CD4-positive, CD25-positive, alpha-beta regulatory T cell (primary cell): ENCODE data around the gene ZNF397. TPM values are rescaled to one million over a fixed set of nuclear protein-coding genes. Genes with fewer than 3 reads are reported as not detected.

Source experiments
- ATAC-seq, 2 donors: fragments of 150-1000 bp; cut with Tn5 transposase; one replicate each; pipeline ENCODE4 v1.10.0; 2021; ENCODE audit warnings: low read depth in 2 of 2, moderate number of reproducible peaks in 2 of 2, moderate library complexity in 1 of 2
- DNase-seq, 3 donors: peaks; one replicate each; pipeline versions ENCODE4 v3.0.0 to v3.0.0-alpha.2; 2012 to 2022; ENCODE audit warnings: mixed read lengths in 1 of 3
- H3K27ac ChIP-seq: one replicate; pipeline ENCODE4 v1.7.0; 2013; ENCODE audit warnings: mild to moderate bottlenecking, low read length; ENCODE audit not compliant: insufficient read depth, poor library complexity, severe bottlenecking
- H3K27me3 ChIP-seq: one replicate; pipeline ENCODE4 v1.7.0; 2013; ENCODE audit warnings: low read length; ENCODE audit not compliant: control insufficient read depth, insufficient read depth
- H3K36me3 ChIP-seq: one replicate; pipeline ENCODE4 v1.7.0; 2013; ENCODE audit warnings: mild to moderate bottlenecking, low read length, moderate library complexity; ENCODE audit not compliant: control insufficient read depth, insufficient read depth
- H3K4me1 ChIP-seq: 2 replicates; pipeline ENCODE4 v1.7.0; 2013; ENCODE audit warnings: mild to moderate bottlenecking, low read length; ENCODE audit not compliant: insufficient read depth, control insufficient read depth, poor library complexity, severe bottlenecking
- H3K4me3 ChIP-seq: one replicate; pipeline ENCODE4 v1.7.0; 2013; ENCODE audit warnings: low read depth, mild to moderate bottlenecking, low read length, moderate library complexity
- H3K9me3 ChIP-seq, 2 experiments: 1 replicate in 1 of 2; 2 replicates in 1 of 2; pipeline ENCODE4 v1.7.0; 2013; ENCODE audit warnings: low read length in 2 of 2, mild to moderate bottlenecking in 1 of 2, moderate library complexity in 1 of 2; ENCODE audit not compliant: control insufficient read depth in 2 of 2
- H3K27ac Mint-ChIP-seq, 3 donors: one replicate each; pipeline ENCODE4 v1.8.0; 2020 to 2022; ENCODE audit warnings: mild to moderate bottlenecking in 3 of 3, mixed read lengths in 3 of 3, moderate library complexity in 2 of 3
- H3K27me3 Mint-ChIP-seq: one replicate; pipeline ENCODE4 v1.8.0; 2022; ENCODE audit warnings: mild to moderate bottlenecking, mixed read lengths
- H3K36me3 Mint-ChIP-seq: one replicate; pipeline ENCODE4 v1.8.0; 2020; ENCODE audit warnings: mixed read lengths
- H3K4me1 Mint-ChIP-seq, 4 donors: one replicate each; pipeline ENCODE4 v1.8.0; 2020 to 2022; ENCODE audit warnings: mixed read lengths in 4 of 4, mild to moderate bottlenecking in 1 of 4
- H3K4me3 Mint-ChIP-seq, 4 donors: one replicate each; pipeline ENCODE4 v1.8.0; 2020 to 2022; ENCODE audit warnings: mild to moderate bottlenecking in 4 of 4, mixed read lengths in 4 of 4, moderate library complexity in 3 of 4
- H3K9me3 Mint-ChIP-seq, 7 donors: one replicate each; pipeline ENCODE4 v1.8.0; 2020 to 2022; ENCODE audit warnings: mixed read lengths in 7 of 7, mild to moderate bottlenecking in 3 of 7, moderate library complexity in 2 of 7
- polyA plus RNA-seq, 4 donors: library from polyadenylated mRNA; unstranded; fragments of 300-500 nt; fragmentation: Illumina TruSeq; gene quantifications; one replicate each; pipeline ENCODE4 v1.2.3, GENCODE V29; 2021
- total RNA-seq: library from RNA; stranded (reverse); gene quantifications from one replicate; pipeline ENCODE4 v1.2.3, GENCODE V29; 2022

Gene ZNF397
- total RNA-seq: 12.9 TPM
- 1 to 10 TPM; 6.2 to 7.4 (median 6.8) TPM for polyA plus RNA-seq

DNA sequence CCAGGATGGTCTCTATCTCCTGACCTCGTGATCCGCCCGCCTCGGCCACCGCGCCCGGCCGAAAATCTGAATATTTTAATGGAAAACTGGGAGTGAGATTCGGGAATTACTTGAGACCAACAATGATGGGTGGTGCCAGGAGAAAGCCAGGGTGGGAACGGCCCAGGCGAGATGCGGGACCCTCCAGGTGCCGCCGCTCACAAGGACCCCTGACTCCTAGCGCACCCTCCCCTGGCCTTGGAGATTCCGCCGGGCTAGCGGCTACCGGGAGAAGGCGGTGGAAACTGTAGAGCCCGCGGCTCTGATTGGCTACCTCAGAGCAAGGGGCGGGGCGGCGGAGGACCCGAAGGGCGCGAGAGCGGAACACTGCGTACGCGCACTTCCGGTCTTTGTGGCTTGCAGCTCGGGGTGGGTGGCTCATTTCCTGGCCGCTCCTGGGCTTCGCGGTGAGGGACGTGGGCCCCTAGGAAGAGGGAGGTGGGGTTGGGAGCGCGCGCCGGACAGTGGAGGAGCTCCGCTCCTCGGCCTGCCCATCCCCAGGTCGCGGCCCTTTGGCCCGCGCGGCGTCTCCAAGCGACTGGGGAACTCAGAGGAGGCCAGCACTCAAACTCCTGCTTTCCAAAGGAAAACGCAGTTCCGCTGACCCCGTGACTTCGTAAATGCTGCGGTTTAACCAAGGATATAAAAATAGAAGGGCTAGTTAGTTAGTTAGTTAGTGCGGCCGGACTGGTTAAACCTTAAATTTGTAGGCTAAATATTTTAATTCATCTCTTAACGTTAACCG, at the start of gene ZNF397:
Gene ZNF397 (plus strand): TSS at position 371 of the 784 bp plus-strand sequence. CDS start 1,437 bp downstream, outside the sequence.
- peak; percentile 92 to 97 (median 93) for DNase-seq
- no peaks in the 10 kb centered on the region for H3K27me3 ChIP-seq
- peak within 1 kb of the TSS; percentile 97 to 99 (median 98) for H3K27ac Mint-ChIP-seq
- peaks cover 0 to 30% (median 16%) of the 10 kb centered on the region in 4 donors for H3K4me1 Mint-ChIP-seq
- H3K27me3 Mint-ChIP-seq: no peaks in the 10 kb centered on the region
- peaks cover 34% of the 10 kb centered on the region for H3K36me3 Mint-ChIP-seq
- H3K4me1 ChIP-seq: peaks cover 13% of the 10 kb centered on the region
- peak within 1 kb of the TSS; percentile 95 for H3K27ac ChIP-seq
- H3K4me3 Mint-ChIP-seq: peak within 1 kb of the TSS; percentile 97 to 99 (median 98)
- H3K9me3 ChIP-seq: peaks cover 9 to 12% of the 10 kb centered on the region in 2 experiments
- H3K36me3 ChIP-seq: peaks cover 33% of the 10 kb centered on the region
- H3K9me3 Mint-ChIP-seq: peaks cover 0 to 15% (median 3%) of the 10 kb centered on the region in 7 donors
- H3K4me3 ChIP-seq: peak within 1 kb of the TSS; percentile 87
- peak; percentile 99 for ATAC-seq

DNA sequence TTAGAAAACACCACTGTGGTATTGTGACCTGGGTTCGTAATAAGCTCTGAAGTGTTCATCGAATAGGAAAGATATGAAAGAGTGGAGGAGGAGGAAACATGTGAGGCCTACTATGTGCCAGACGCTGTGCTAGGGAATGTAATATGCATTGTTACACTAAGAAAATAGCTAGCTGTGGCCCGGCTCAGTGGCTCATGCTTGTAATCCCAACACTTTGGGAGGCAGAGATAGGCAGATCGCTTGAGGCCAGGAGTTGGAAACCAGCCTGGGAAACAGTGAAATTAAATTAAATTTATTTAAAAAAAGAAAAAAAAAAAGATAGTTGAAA, 49.2 kb upstream of the ZNF397 start:
- no peaks in the 10 kb centered on the region for H3K4me1 ChIP-seq
- H3K36me3 Mint-ChIP-seq: no peaks in the 10 kb centered on the region

DNA sequence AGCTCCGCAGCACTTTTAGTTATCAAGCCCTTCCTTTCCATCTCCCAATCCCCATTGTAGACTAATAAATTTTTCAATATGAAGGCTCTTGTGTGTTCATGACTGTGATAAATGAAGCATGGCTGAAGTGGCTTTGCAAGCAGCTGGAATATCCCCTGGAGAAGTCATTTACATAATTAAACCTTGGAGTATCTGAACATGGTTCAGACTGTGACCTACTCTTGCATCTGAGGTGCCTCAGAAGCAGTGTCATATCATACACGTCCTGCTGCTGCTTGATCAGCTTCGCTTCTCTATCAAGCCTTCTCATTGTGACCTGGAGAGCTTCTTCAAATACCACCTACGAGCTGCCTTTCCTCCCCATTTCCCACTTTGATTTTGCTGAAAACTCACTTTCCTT, 48.4 kb upstream of the ZNF397 start:
- no peaks in the 10 kb centered on the region for H3K27me3 ChIP-seq
- no peak for DNase-seq
- Mint-ChIP-seq H3K36me3 (no peaks in the 10 kb centered on the region), H3K27me3 (peaks cover 13% of the 10 kb centered on the region), H3K4me1 (no peaks in the 10 kb centered on the region), H3K4me3 (no peak overlapping the region), H3K9me3 (peaks cover 0 to 3% (median 0%) of the 10 kb centered on the region in 7 donors), H3K27ac (no peak overlapping the region)
- H3K4me3 ChIP-seq: no peak overlapping the region
- no peaks in the 10 kb centered on the region for H3K4me1 ChIP-seq
- H3K27ac ChIP-seq: no peak overlapping the region
- ATAC-seq: no peak
- H3K36me3 ChIP-seq: no peaks in the 10 kb centered on the region
- no peaks in the 10 kb centered on the region for H3K9me3 ChIP-seq

More for the DNA sequence above, 49.2 kb upstream of the ZNF397 start:
- DNase-seq: no peak
- no peak for ATAC-seq
- Histone ChIP-seq H3K4me3 (no peak overlapping the region), H3K27me3 (no peaks in the 10 kb centered on the region), H3K27ac (no peak overlapping the region), H3K36me3 (no peaks in the 10 kb centered on the region), H3K9me3 (no peaks in the 10 kb centered on the region)
- Mint-ChIP-seq H3K4me1 (no peaks in the 10 kb centered on the region), H3K9me3 (peaks cover 0 to 3% (median 0%) of the 10 kb centered on the region in 7 donors), H3K27me3 (peaks cover 7% of the 10 kb centered on the region), H3K4me3 (no peak overlapping the region), H3K27ac (no peak overlapping the region)

DNA sequence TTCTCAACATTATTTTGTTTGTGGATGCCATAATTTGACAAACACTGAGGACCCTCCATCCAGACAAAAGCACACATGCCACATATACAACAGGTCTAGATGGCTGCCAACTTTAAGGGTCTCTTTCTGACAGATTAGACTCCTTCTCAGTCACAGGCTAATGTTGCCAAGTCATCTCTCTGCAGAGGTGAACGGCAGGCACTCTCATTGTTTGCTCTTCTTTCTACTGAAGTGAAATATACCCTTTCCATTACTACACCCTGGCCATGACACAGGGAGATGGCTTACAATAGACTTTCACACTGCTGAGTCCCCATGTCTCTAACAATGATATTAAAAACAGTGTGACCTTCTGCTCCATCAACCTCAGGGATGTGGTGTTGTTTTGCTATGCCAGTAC, 47.5 kb upstream of the ZNF397 start:
- no peak for ATAC-seq
- H3K36me3 ChIP-seq: no peaks in the 10 kb centered on the region
- H3K27ac Mint-ChIP-seq: no peak overlapping the region
- no peaks in the 10 kb centered on the region for H3K9me3 ChIP-seq
- no peak for DNase-seq
- peaks cover 13% of the 10 kb centered on the region for H3K27me3 Mint-ChIP-seq
- H3K4me1 ChIP-seq: no peaks in the 10 kb centered on the region
- H3K27me3 ChIP-seq: no peaks in the 10 kb centered on the region
- no peak overlapping the region for H3K4me3 ChIP-seq
- H3K27ac ChIP-seq: no peak overlapping the region
- peaks cover 0 to 2% (median 0%) of the 10 kb centered on the region in 7 donors for H3K9me3 Mint-ChIP-seq
- H3K36me3 Mint-ChIP-seq: no peaks in the 10 kb centered on the region
- H3K4me1 Mint-ChIP-seq: no peaks in the 10 kb centered on the region
- no peak overlapping the region for H3K4me3 Mint-ChIP-seq

DNA sequence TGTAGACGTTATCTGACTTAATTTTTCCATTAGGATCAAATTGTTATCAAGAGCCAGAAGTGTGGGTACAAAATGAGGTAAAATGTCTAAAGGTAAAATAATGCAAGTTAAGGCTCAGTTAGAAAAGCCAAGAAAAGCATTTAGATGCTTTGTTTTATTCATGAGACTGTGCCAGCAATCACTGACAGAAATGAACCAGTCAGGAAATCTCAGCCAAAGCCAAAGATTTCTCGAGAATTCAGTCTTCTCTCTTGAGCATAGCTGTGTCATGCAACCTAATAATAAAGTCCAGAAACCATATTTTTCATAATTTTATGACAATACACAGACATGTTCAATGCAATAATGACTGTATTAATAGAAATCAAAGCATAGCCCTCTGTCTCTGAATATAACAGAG, 43.5 kb upstream of the ZNF397 start:
- Mint-ChIP-seq H3K27ac (no peak overlapping the region), H3K9me3 (peaks cover 0 to 2% (median 0%) of the 10 kb centered on the region in 7 donors), H3K4me3 (no peak overlapping the region), H3K4me1 (no peaks in the 10 kb centered on the region), H3K27me3 (peaks cover 21% of the 10 kb centered on the region), H3K36me3 (no peaks in the 10 kb centered on the region)
- Histone ChIP-seq H3K27me3 (no peaks in the 10 kb centered on the region), H3K36me3 (no peaks in the 10 kb centered on the region), H3K9me3 (no peaks in the 10 kb centered on the region), H3K4me3 (no peak overlapping the region), H3K4me1 (no peaks in the 10 kb centered on the region), H3K27ac (no peak overlapping the region)
- no peak for DNase-seq
- ATAC-seq: no peak

DNA sequence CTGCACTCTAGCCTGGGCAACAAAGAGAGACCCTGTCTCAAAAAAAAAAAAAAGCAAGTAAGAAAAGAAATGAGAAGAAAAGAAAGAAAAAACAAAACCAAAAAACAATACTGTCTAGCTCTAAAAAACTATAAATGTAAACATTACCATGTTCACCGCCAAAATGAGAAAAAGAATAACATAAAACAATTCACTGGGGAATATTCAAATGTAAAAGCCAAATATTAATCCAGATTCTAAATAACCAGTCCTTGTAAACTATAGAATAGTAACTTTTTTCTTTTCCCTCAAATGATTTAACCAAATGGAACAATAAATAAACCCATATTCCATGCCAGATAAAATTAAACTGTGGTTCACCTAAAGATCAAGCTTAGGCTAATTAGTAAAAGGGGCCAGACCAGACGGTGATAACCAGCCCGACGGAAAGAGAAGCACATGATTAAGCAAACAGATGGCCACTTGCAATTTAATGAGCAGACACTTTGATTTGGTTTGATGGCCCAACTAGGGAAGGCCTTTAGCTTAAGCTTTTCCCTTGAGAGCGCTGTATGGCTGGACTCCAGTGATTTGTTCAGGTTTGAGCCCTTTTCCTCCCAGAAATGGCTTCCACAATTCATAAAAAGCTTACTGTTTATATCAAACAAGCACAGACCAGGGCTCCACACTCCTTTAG, 39.4 kb upstream of the ZNF397 start:
- H3K4me1 Mint-ChIP-seq: no peaks in the 10 kb centered on the region
- Histone ChIP-seq H3K4me3 (no peak overlapping the region), H3K36me3 (no peaks in the 10 kb centered on the region), H3K9me3 (peaks cover 0 to 1% of the 10 kb centered on the region in 2 experiments), H3K27ac (no peak overlapping the region), H3K27me3 (no peaks in the 10 kb centered on the region), H3K4me1 (no peaks in the 10 kb centered on the region)
- peaks cover 4% of the 10 kb centered on the region for H3K36me3 Mint-ChIP-seq
- H3K4me3 Mint-ChIP-seq: no peak overlapping the region
- H3K27me3 Mint-ChIP-seq: peaks cover 28% of the 10 kb centered on the region
- no peak overlapping the region for H3K27ac Mint-ChIP-seq
- H3K9me3 Mint-ChIP-seq: peaks cover 0 to 10% (median 2%) of the 10 kb centered on the region in 7 donors
- DNase-seq: no peak
- ATAC-seq: no peak

DNA sequence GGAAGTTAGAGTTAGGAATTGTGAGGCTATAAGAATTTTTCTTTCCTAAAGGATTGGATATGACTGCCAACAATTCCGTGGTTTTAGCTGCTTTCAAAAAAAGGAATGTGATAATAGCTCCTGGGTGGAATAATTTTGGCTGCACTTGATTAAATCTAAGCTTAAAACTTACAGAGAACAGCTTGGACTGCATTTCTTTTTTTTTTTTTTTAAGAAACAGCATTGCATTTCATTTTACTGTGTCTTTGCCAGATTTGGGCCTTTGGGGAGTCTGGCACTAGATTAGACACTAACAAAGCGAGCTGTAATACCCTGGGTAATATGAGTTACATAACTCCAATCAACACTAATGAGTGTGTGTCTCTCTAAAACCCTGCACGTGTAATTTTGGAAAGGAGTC, 37.8 kb upstream of the ZNF397 start:
- Mint-ChIP-seq H3K4me3 (no peak overlapping the region), H3K27me3 (peaks cover 21% of the 10 kb centered on the region), H3K4me1 (no peaks in the 10 kb centered on the region), H3K27ac (no peak overlapping the region), H3K36me3 (peaks cover 4% of the 10 kb centered on the region), H3K9me3 (peaks cover 0 to 10% (median 2%) of the 10 kb centered on the region in 7 donors)
- DNase-seq: no peak
- Histone ChIP-seq H3K27me3 (no peaks in the 10 kb centered on the region), H3K36me3 (no peaks in the 10 kb centered on the region), H3K4me3 (no peak overlapping the region), H3K27ac (no peak overlapping the region), H3K9me3 (peaks cover 0 to 1% of the 10 kb centered on the region in 2 experiments), H3K4me1 (no peaks in the 10 kb centered on the region)
- ATAC-seq: no peak
